HepG2 (cell line): ENCODE measurements around the gene AMZ1. TPM values are rescaled to one million over a fixed set of nuclear protein-coding genes. Genes with fewer than 3 reads are reported as not detected.

Experiments
- ARID5B ChIP-seq: IDR thresholded peaks from 2 replicates; pipeline ENCODE4 v1.4.0; 2020; ENCODE audit warnings: mild to moderate bottlenecking, missing genetic modification reagents
- ATAD3A ChIP-seq: sonication (generic); formaldehyde crosslinking; IDR thresholded peaks from 2 replicates; pipeline ENCODE4 v1.4.0; 2020; ENCODE audit warnings: missing genetic modification reagents
- CEBPG ChIP-seq: IDR thresholded peaks from 2 replicates; pipeline ENCODE4 v1.6.1; 2016
- HMGXB4 ChIP-seq, 2 experiments: sonication (generic) in 1 of 2; formaldehyde crosslinking in 1 of 2; IDR thresholded peaks; 2 replicates each; pipeline versions ENCODE4 v1.4.0 to v1.6.1; 2018 to 2020; ENCODE audit warnings: missing genetic modification reagents in 2 of 2, borderline replicate concordance in 1 of 2, low read depth in 1 of 2, mild to moderate bottlenecking in 1 of 2, missing biosample characterization in 1 of 2
- JARID2 ChIP-seq: sonication (generic); formaldehyde crosslinking; IDR thresholded peaks from 2 replicates; pipeline ENCODE4 v1.8.1; 2023; ENCODE audit warnings: missing genetic modification reagents, inconsistent platforms; ENCODE audit not compliant: insufficient replicate concordance
- KAT8 ChIP-seq: IDR thresholded peaks from 2 replicates; pipeline ENCODE4 v1.6.1; 2016; ENCODE audit warnings: missing genetic modification reagents, missing compliant biosample characterization
- KLF6 ChIP-seq: IDR thresholded peaks from 2 replicates; pipeline ENCODE4 v1.8.0; 2016; ENCODE audit warnings: missing biosample characterization, missing genetic modification reagents
- NCOR1 ChIP-seq: fragments of 200-600 bp; sonication (generic); IDR thresholded peaks from 2 replicates; pipeline ENCODE4 v1.7.0; 2017; ENCODE audit warnings: antibody characterized with exemption, low read length, borderline replicate concordance
- NFYB ChIP-seq: sonication (generic); formaldehyde crosslinking; IDR thresholded peaks from 2 replicates; pipeline ENCODE4 v1.4.0; 2020; ENCODE audit warnings: missing genetic modification reagents
- NR1H2 ChIP-seq: sonication (generic); formaldehyde crosslinking; IDR thresholded peaks from 2 replicates; pipeline ENCODE4 v1.8.1; 2022; ENCODE audit warnings: low read depth, missing genetic modification reagents, borderline replicate concordance
- RARG ChIP-seq: sonication (generic); formaldehyde crosslinking; IDR thresholded peaks from 2 replicates; pipeline ENCODE4 v1.4.0; 2020; ENCODE audit warnings: low read depth, mild to moderate bottlenecking, missing genetic modification reagents
- RFXAP ChIP-seq: sonication (generic); formaldehyde crosslinking; IDR thresholded peaks from 2 replicates; pipeline ENCODE4 v1.4.0; 2020; ENCODE audit warnings: missing genetic modification reagents, borderline replicate concordance
- XRCC5 ChIP-seq: fragments of 200-400 bp; formaldehyde crosslinking; optimal IDR thresholded peaks from 2 replicates; pipeline ENCODE3; 2017; ENCODE audit warnings: mild to moderate bottlenecking, low read length
- ZBTB7A ChIP-seq: sonication (generic); formaldehyde crosslinking; IDR thresholded peaks from 2 replicates; pipeline ENCODE4 v1.8.0; 2022; ENCODE audit warnings: mild to moderate bottlenecking, missing genetic modification reagents
- ZNF451 ChIP-seq: sonication (generic); formaldehyde crosslinking; IDR thresholded peaks from 2 replicates; pipeline ENCODE4 v1.5.0; 2020; ENCODE audit warnings: mild to moderate bottlenecking, missing genetic modification reagents
- ZNF816 ChIP-seq: sonication (generic); formaldehyde crosslinking; IDR thresholded peaks from 2 replicates; pipeline ENCODE4 v1.8.0; 2022; ENCODE audit warnings: missing genetic modification reagents, mild to moderate bottlenecking, borderline replicate concordance
- polyA plus RNA-seq, 8 experiments: library from polyadenylated mRNA; depleted of rRNA in 3 of 8; stranded (reverse) in 7 of 8; unstranded in 1 of 8; fragments of >200 nt; fragmentation: Illumina TruSeq in 4 of 8; extraction: Trizol in 4 of 8; gene quantifications; 2 replicates each; pipeline versions ENCODE4 v1.2.1 to v1.2.3, GENCODE V29; 2011 to 2016; ENCODE audit warnings: low read depth in 4 of 8, missing spikeins in 1 of 8, mixed read lengths in 1 of 8; ENCODE audit not compliant: insufficient read depth in 1 of 8
- total RNA-seq, 5 experiments: library from RNA; depleted of rRNA; stranded (reverse); fragments of >200 nt; fragmentation: Illumina TruSeq; extraction: Trizol; gene quantifications; 2 replicates each; pipeline ENCODE4 v1.2.3, GENCODE V29; 2016; ENCODE audit warnings: low read depth in 1 of 5
- TF ChIP-seq, protein P1 (sequence below): sonication (generic); formaldehyde crosslinking; IDR thresholded peaks from 2 replicates; pipeline ENCODE4 v1.4.0; 2020; ENCODE audit warnings: missing genetic modification reagents
- TF ChIP-seq, protein P2 (sequence below): sonication (generic); formaldehyde crosslinking; IDR thresholded peaks from 2 replicates; pipeline ENCODE4 v1.4.0; 2020; ENCODE audit warnings: missing genetic modification reagents, borderline replicate concordance

AMZ1 gene
- total and polyA plus RNA-seq, 2 of the 13 experiments (the other 11 are each of a cell fraction or from before 2014, with no cell fraction given), result 0.03 TPM; not detected in 1

DNA sequence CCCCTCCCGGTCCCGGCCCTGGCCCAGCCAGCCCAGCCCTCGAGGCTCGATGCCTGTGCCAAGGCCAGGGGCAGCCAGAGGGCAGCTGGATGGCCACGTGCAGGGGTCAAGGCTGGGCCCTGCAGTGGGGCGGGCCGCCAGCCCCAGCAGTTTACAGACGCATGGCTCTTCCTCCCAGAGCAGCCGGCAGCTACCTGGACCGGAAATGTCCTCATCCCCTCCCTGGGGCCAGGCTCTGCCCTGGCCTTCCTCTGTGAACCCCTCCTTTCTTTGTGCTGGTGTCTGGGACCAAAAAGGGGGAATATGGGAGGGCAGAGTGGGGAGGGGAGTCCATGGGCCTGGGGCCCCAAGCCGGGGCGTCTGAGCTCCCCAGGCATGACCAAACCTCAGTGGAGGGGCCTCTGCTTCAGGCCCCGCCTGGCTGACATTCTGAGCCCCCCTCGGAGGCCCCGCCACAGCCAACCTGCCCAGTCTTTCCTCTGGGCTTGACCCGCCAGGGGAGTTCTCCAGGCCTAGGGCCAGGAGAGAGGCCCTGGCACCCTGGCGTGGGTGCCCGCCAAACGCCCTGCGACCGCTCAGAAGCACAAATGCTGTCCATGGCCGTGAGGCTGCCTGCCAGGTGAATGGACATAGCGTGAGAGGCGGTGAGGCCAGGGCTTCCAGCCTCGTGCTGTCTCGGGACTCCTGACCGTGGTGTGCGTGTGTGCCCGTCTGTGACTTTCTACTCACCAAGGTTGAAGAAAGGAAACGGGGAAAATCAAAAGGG is 24.7 kb upstream of the AMZ1 start (continued):
- TF ChIP-seq, protein P1, sequence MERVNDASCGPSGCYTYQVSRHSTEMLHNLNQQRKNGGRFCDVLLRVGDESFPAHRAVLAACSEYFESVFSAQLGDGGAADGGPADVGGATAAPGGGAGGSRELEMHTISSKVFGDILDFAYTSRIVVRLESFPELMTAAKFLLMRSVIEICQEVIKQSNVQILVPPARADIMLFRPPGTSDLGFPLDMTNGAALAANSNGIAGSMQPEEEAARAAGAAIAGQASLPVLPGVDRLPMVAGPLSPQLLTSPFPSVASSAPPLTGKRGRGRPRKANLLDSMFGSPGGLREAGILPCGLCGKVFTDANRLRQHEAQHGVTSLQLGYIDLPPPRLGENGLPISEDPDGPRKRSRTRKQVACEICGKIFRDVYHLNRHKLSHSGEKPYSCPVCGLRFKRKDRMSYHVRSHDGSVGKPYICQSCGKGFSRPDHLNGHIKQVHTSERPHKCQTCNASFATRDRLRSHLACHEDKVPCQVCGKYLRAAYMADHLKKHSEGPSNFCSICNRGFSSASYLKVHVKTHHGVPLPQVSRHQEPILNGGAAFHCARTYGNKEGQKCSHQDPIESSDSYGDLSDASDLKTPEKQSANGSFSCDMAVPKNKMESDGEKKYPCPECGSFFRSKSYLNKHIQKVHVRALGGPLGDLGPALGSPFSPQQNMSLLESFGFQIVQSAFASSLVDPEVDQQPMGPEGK (CRISPR knock-in tag), result peak; percentile 92
- TF ChIP-seq RFXAP (CRISPR knock-in tag) (peak; percentile 83; the same call in 1 of the 2 replicates), HMGXB4 (CRISPR knock-in tag; IDR thresholded peaks at IDR 0.05; ENCODE audit: borderline replicate concordance in 1 of 2, low read depth in 1 of 2) (peak in 1 of 2 experiments; percentile 86; a peak in 2 of 4 replicates), ZNF451 (peak; percentile 96), NFYB (peak; percentile 58), ZNF816 (CRISPR knock-in tag) (peak; percentile 60; the same call in 1 of the 2 replicates), KLF6 (CRISPR knock-in tag) (peak; percentile 96), ATAD3A (no peak), RARG (CRISPR knock-in tag) (no peak), ZBTB7A (peak; percentile 95), JARID2 (CRISPR knock-in tag) (peak; percentile 73), ARID5B (CRISPR knock-in tag) (peak; percentile 91), KAT8 (peak; percentile 85), NCOR1 (peak; percentile 45; the same call in 1 of the 2 replicates), XRCC5 (no peak), CEBPG (peak; percentile 68), NR1H2 (CRISPR knock-in tag) (no peak)
- TF ChIP-seq, protein P2, sequence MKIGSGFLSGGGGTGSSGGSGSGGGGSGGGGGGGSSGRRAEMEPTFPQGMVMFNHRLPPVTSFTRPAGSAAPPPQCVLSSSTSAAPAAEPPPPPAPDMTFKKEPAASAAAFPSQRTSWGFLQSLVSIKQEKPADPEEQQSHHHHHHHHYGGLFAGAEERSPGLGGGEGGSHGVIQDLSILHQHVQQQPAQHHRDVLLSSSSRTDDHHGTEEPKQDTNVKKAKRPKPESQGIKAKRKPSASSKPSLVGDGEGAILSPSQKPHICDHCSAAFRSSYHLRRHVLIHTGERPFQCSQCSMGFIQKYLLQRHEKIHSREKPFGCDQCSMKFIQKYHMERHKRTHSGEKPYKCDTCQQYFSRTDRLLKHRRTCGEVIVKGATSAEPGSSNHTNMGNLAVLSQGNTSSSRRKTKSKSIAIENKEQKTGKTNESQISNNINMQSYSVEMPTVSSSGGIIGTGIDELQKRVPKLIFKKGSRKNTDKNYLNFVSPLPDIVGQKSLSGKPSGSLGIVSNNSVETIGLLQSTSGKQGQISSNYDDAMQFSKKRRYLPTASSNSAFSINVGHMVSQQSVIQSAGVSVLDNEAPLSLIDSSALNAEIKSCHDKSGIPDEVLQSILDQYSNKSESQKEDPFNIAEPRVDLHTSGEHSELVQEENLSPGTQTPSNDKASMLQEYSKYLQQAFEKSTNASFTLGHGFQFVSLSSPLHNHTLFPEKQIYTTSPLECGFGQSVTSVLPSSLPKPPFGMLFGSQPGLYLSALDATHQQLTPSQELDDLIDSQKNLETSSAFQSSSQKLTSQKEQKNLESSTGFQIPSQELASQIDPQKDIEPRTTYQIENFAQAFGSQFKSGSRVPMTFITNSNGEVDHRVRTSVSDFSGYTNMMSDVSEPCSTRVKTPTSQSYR, result no peak; the same call in 1 of the 2 replicates
